GM21786 (cell line): Measurements from ENCODE around the gene HLA-B.

Experiments
- ATAC-seq: cut with Tn5 transposase; IDR thresholded peaks from one replicate; pipeline ENCODE4 v1.9.1; 2021; ENCODE audit not compliant: unreplicated experiment

Gene HLA-B

DNA sequence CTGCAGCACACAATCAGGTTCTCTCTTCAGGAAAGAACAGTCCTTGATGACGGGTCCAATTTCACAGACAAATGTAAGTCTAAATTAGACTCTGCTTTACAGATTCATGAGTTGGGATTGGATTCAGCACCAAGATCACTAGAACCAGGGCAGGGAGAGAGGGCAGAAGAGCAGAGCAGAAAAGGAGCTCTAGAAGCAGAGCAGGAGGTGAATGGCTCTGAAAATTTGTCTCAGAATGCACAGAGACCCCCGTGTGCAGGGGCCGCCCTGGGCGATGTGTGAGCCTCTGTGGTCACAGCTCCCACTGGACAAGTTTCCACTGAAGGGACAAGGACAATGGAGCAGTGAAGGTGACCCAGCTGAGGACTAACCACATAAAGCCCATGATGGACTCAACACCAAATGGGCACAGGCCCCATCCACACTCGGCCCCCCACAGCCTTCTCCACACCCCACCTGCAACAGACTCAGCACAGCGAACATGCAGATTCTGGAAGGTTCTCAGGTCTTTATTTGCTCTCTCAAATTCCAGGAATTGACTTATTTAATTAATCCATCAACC is 3.5 kb downstream of the HLA-B start:
- no peak for ATAC-seq

DNA sequence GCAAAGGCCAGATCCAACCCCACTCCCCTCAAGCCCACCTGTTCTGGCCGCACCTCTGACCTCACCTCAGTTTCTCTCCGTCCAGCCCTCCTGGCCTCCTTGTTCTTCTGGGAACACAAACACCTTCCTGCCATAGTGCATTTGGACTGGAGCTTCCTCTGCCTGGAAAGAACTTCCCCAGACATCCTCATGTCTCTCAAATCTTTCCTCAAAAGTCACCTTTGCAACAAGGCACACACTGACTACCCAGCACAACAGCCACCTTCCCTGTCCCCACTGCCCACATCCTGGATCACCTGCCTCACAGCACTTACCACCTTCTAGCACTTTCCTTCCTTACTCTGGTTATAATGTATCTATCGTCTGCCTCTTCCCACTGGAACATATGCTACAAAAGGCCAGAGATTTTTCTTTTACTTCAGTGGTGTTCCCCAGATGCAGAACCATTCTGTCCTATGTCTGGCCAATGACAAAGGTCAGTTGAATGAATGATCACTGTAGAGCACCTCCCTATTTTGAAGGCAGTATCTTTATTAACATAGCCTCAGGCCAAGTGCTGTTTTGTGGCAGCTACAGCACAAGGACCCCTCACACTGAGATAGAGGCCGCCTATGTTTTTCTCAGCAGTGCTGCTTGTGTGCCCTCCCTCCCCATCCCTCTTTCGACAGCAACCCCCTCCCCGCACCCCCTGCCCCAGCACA is 4.1 kb downstream of the HLA-B start:
- no peak for ATAC-seq

DNA sequence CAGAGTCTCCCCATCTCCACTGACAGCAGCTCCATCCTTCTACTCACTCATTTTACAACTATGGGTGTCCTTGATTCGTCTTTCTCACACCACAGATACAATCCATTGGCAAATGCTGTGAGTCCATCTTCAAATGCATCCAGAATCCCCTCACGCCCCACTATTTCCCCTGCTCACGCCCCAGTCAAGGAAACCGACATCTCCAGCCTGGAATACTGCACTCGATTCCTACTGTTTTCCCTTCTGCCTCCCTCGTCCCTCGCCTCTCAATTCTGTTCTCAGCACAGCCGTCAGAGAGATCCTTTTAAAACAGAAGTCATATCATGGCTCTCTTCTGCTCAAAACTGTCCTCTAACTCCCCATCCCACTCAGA is 4.7 kb downstream of the HLA-B start:
- ATAC-seq = no peak

DNA sequence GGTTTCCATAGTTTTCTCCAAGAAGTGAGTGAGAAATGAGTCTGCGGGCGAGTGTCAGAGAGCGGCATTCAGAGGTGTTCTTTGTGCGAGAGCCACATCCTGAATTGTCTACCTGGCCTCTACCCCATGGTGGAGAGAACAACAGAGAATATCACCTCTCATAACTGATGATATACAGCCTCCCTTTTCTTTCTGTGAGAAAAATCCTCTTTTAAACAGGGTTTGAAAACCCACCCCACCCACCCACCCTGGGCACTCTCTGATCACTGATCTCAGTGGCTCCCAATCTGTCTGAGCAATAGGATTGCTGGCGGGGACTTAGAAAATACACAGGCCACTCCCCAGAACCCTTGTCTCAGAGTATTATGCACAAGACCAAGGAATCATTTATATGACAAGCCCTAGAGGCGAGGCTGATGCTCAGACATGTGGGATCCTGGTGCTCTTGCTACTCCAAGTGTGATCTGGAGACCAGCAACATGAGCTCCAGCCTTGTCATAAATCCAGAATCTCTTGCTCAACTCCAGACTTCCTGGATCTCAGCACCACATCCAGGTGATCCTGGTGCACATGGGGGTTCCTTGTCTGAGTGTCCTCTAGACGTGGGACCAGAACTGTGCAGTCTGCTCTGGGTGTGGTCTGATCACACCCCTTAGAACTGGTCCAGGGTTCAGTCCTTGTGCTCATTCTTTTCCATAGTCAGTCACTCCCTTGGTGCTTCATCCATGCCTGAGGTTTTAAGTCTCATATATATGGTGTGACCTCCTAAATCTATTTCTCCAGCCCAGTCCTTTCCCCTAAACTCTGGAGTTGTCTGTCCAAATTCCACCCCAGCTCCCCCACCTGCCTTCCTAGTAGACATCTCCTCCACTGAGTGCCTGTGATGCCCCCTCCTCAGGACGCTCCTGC is 5.3 kb downstream of the HLA-B start:
- ATAC-seq = no peak

DNA sequence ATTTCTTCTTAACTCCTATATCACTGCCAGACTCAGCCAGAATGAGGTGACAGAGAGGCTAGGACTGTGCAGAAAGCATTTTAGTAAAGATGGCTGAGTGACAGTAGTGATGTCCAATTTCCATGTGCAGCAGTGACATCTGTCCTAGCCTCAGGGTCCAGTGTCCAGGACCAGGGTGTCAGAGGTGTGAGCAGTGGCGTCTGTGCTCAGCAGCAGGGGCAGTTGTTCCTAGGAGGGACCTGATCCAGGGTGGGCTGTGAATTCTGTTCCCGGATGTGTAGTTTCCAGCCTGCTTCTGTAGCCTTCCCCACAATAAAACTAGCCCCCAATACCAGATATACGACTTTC is 6.0 kb downstream of the HLA-B start:
- no peak for ATAC-seq

DNA sequence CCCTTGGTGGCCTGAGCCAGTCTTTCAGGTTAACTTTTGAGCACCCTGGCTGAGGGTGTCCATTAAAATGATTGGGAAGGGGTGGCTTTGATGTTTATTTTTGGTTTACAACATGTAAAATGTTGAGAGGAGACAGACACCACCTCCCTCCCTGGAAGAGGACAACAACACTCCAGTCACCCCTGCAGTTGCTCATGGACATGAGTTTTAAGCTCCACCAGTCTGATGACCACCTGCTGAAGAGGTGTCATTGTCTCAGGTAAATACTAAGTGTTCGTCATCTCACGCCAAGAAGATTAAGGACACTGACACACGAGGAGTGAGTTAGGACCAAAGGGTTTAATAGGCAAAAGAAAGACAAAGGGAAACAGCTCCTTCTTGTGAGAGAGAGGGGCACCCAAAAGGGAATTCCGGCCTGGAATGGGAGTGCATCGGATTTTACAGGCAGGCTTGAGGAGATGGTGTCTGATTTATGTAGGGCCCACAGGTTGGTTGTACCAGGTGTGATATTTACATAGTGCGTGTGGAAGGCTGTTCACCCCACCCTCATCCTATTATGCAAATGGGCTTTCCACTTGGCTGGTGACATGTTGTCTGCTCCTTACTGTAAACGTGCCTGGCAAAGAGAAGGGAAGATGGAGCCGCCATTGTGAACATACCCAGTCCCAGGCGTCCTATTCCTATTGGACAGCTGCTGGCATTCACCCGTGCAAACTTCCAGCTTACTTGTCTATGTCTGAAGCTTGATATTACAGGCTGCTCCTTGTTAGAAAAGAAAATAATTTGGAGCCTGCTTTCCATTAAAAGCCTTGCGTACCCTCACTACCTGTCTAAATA is 6.6 kb downstream of the HLA-B start:
- no peak for ATAC-seq

DNA sequence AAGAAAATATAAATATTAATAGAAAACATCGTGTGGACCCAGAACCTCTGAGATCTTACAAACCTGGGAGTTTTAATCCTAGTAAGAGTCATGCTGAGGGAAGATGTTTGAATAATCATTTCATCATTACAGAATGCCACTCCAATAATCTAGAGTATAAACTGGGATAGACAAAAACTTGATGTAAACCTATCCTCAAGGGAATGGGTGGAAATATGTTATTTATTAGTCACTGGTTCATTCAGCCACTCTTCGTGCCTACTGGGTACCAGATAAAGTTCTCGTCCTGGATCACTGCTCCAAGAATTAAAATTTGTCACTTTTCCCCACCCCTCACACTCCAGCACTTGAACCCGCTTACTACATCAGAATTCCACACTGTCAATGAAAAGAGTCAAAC is 7.7 kb downstream of the HLA-B start:
- no peak for ATAC-seq

DNA sequence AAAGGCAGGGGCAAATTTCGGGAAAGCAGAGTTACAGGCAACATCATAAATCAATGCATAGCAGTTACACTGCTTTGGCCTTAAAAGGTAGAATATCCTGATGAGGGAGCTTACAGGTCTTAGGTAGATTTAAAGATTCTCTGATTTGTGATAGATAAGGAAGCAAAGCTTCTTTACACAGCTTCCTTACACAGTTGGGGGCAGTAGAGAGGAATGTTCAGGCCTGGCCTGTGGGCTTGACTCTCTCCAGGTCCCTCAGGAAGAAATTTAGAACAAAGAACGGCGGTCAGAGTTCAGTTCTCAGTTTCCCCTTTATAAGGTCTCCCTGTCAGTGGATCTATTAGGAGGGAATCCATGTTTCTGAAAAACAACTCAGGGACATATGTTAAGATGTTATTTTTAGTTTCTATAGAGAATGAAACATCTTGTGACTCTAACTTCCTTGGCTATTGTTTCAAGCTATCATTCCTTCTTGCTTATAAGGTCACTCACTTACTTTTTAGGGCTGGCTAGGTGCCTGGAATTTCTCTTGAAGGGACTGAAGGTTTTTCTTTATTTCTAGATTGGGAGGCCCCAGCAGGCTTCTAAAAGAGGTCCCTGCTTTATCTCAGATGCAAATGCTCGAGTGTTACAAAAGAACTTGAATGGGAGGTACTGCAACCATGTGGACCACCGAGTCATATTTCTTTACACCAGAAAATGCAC is 11.8 kb downstream of the HLA-B start:
- no peak for ATAC-seq

DNA sequence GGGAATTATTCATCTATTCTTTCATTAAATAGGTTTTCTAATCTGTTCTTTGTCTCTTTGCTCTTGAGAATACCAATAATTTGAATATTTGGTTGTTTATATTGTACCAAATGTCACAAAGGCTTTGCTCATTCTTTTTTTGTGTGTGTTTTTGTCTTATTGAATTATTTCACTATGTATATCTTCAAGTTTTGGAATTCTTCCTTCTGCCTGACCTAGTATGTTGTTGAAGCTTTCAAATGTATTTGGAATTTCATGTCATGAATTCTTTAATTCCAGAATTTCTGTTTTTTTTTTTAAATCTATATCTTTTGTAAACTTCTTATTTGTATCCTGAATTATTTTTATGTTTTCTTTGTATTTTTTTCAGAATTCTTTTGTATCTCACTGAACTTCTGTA is 16.8 kb downstream of the HLA-B start:
- no peak for ATAC-seq

DNA sequence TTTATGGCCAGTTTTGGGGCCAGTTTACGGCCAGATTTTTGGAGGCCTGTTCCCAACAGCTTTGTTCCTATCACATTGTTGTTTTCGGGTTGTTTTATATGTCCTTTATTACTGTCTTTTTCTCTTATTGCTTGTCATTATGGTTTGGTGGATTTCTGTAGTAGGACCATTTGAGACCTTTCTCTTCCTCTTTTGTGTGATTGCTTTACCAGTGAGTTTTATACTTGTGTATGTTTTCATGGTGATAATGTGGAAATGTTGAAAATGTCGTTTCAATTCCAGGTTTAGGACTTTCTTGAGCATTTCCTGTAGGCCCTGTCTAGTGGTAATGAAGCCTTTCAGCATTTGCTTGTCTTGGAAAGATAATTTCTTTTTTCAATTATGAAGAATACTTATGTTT is 17.8 kb downstream of the HLA-B start:
- no peak for ATAC-seq

DNA sequence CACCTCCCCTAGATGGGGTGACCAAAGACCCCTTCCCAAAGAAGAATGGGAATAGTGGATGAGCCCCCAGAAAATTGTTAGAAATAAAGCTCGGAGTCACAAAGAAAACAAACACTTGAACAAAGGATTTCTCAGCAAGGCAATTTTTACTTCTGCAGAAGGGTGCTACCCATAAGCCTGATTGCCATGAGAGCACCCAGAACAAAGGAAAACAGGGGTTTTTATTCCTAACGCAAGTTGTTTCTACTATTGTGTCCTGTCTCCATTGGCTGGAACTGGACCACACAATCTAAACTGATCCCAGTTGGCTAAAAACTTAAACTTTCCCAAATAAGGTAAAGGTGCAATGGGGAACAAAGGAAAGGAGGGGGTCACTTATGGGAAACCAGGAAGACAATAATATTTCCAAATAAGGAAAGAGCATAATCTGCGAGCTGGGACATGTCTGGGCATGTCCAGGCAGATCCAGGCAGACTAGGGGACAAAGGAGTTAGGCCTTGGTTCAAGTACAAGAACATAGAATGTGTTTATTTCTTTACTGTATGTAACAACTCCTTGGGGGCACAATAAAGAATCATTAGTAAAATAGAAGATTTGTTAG is 20.0 kb downstream of the HLA-B start:
- ATAC-seq = no peak

DNA sequence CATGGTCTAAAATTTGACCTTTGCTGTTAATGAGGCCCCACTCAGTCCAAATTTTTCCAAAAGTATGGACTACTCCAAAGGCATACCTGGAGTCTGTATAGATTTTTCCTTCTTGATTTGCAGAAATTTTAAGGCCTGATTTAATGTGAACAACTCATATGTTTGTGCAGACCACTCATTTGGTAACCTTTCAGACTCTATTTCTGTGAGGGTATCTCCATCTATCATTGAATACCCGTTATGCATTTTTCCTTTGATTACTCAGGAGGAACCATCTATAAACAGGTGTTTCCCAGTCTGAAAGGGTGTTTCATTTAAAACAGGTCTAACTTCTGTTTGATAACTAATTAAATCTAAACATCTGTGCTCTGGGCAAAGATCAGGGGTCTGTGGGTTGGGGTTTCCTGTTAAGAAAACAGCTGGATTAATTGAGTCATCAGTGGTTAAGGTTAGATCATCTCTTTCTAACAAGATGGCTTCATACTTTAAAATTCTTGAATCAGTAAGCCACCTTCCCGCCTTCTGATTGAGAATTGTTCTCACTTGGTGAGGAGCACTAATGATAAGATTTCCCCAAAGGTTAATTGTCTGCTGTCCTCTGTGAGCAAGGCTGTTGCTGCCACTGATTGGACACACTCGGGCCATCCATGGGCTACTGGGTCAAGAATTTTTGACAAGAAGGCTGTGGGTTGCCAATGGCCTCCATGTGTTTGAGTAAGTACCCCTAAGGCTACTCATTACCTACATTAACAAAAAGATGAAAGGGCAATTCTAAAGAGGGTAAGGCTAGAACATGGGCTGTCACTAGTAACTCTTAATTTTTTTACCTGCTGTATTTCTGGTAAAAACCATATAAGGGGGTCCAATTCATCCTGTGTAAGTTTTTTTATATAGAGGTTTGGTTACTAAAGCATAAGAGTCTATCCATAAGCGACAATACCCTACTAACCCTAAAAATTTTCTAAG is 24.1 kb downstream of the HLA-B start:
- no peak for ATAC-seq

DNA sequence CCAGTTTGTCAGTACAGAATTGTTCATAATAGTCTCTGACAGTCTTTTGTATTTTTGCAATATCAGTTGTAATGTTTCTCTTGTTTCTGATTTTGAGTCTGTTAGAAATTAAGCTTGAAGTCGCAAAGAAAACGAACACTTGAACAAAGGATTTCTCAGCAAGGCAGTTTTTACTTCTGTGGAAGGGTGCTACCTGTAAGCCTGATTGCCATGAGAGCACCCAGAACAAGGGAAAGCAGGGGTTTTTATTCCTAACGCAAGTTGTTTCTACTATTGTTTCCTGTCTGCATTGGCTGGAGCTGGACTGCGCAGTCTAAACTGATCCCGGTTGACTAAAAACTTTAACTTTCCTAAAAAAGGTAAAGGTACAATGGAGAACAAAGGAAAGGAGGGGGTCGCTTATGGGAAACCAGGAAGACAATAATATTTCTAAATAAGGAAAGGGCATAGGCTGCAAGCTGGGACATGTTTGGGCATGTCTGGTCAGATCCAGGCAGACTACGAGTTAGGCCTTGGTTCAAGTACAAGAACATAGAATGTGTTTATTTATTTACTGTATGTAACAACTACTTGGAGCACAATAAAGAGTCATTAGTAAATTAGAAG is 28.5 kb downstream of the HLA-B start:
- no peak for ATAC-seq

DNA sequence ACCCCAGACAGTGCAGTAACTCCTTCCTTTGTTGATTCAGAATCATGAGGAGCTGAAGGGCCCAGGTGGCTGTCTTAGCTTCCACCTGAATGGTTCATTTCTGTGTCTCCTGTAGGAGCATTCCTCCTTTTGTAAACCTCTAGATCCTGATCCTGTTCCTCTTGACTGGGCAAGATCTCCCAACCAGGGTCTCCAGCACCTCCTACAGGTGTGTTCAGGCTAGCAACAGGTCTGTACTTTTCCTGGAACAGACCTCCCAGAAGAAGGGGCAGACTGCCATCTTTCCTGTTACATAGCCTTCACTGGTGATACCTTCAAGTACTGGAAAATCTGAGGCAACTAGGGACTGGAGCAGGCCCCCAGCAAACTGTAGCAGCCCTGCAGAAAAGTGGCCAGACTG is 35.2 kb downstream of the HLA-B start:
- ATAC-seq = no peak

DNA sequence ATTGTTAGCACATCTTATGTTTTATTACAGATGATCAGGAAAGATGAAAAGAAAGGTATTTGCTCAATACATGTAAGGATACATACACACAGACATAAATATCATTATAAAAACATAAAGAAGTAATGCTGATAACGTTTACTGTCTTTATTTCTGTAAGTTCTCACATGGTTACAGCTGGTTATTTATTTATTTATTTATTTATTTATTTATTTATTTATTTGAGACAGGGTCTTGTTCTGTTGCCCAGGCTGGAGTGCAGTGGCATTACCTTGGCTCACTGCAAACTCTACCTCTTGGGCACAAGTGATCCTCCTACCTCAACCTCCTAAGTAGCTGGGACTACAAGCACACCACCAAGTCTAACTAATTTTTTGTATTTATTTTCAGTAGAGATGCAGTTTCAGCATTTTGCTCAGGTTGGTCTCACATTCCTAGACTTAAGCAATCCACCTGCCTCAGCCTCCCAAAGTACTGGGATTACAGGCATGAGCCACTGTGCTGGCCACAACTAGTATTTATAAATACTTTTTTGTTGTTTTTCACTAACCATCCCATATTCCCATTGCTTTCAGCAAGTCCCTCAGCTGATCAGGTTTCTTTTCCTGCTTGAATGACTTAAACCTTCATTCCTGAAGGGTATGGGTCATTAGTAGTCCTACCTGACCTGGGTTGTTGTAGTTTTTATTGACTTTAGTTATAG is 35.8 kb downstream of the HLA-B start:
- ATAC-seq = no peak

DNA sequence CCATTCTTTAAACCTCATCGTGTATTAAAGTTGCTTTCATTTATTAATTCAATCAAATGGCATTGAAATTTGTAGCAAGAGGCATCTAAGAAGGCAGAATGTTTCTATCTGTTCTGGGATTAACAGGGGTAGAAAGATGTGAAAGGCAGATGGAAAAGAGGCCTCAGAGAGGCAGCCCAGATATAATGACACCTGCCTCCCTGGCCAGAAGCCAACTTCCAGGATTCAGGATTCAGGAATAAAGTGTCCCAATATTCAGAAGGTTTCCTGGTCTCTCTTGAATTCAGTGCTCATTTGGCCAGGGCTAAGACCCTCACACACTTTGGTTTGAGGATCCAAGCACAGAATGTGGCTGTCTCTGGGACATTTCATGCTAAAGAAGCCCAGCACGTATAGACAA is 39.9 kb downstream of the HLA-B start:
- ATAC-seq = no peak

DNA sequence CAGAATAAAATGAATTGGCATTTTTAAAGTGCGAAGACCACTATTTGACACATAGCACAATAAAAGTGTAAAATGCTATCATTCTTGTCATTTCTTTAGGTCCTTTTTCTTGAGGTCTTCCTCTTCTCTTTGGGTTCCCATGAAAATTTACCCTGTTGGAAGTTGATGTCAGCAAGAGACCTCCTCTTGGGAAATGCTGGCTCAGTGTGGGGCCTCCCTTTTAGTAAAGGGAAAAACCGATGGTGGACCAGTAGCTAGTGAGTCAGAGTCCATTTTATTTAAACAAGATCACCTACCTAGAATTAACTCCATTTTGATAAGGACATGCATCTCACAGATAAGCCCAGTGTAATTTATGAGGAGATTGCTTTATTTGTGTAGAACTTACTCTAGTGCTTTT is 47.3 kb downstream of the HLA-B start:
- no peak for ATAC-seq

DNA sequence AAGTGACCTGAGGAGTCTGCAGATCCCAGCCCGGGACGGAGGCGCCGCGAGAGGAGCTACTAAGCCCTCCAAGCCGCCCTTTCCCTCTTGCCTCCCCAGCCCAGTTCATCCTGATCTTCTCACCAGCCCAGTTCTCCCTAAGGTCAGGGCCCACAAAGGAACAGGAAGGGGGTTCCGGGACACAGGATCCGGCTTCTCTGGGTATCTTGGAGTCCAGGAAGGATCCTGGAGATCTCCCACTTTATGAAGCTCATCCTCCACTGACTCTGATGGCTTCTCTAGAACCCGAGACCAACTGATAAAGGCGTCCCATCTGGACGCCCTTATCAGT is 48.2 kb downstream of the HLA-B start:
- ATAC-seq = no peak
